Mononuclear cell (primary cell): ENCODE results near the gene WFDC2. TPM values are rescaled to one million over a fixed set of nuclear protein-coding genes. Genes with fewer than 3 reads are reported as not detected.
"Not testable (repeated sequence)": the region's sequence is repeated elsewhere in the genome, so short reads cannot be mapped to it uniquely, and the experiment has no call there.

Experiments used
- H3K27me3 ChIP-seq: 2 replicates; pipeline ENCODE4 v1.6.0; 2011; ENCODE audit warnings: low read length, control low read depth; ENCODE audit not compliant: insufficient read depth
- H3K4me1 ChIP-seq: 2 replicates; pipeline ENCODE4 v1.5.1; 2011; ENCODE audit warnings: mild to moderate bottlenecking, low read length, control low read depth; ENCODE audit not compliant: insufficient read depth
- H3K4me3 ChIP-seq: 2 replicates; pipeline ENCODE4 v1.5.1; 2011; ENCODE audit warnings: mild to moderate bottlenecking, low read length, moderate library complexity
- H3K9me3 ChIP-seq: 2 replicates; pipeline ENCODE4 v1.5.1; 2011; ENCODE audit warnings: low read depth, mild to moderate bottlenecking, control low read depth, low read length
- total RNA-seq: library from RNA; depleted of rRNA; stranded (reverse); fragments of >200 nt; gene quantifications from one replicate; pipeline ENCODE4 v1.2.3, GENCODE V29; 2012

The WFDC2 gene
- total RNA-seq, 1 donor, result not detected

GRCh38 chr20:45467172-45467571, 2.4 kb upstream of the WFDC2 start:
- Histone ChIP-seq H3K9me3 (no peaks in the 10 kb centered on the region), H3K27me3 (peaks cover 36% of the 10 kb centered on the region), H3K4me1 (peaks cover 16% of the 10 kb centered on the region), H3K4me3 (no peak overlapping the region)

- H3K27me3 ChIP-seq, result peaks cover 36% of the 10 kb centered on the region
- H3K4me3 ChIP-seq, result no peak overlapping the region
- no peaks in the 10 kb centered on the region for H3K9me3 ChIP-seq
- peaks cover 16% of the 10 kb centered on the region for H3K4me1 ChIP-seq
Measured at GRCh38 chr20:45467861-45468260, 1.7 kb upstream of the WFDC2 start.

GRCh38 chr20:45470262-45470931, 844 bp downstream of the WFDC2 start:
- Histone ChIP-seq H3K4me3 (no peak overlapping the region), H3K9me3 (no peaks in the 10 kb centered on the region), H3K27me3 (peaks cover 36% of the 10 kb centered on the region), H3K4me1 (peaks cover 16% of the 10 kb centered on the region)

- peaks cover 36% of the 10 kb centered on the region for H3K27me3 ChIP-seq
- no peaks in the 10 kb centered on the region for H3K9me3 ChIP-seq
- H3K4me3 ChIP-seq, result no peak overlapping the region
- peaks cover 13% of the 10 kb centered on the region for H3K4me1 ChIP-seq
Measured at GRCh38 chr20:45470937-45471336, 1.4 kb downstream of the WFDC2 start.

GRCh38 chr20:45472286-45472685, 2.7 kb downstream of the WFDC2 start:
- peaks cover 13% of the 10 kb centered on the region for H3K4me1 ChIP-seq
- not testable (repeated sequence) for H3K9me3 ChIP-seq, H3K4me3 ChIP-seq
- peaks cover 36% of the 10 kb centered on the region for H3K27me3 ChIP-seq

GRCh38 chr20:45477530-45478148, 8.1 kb downstream of the WFDC2 start:
- H3K4me1 ChIP-seq, H3K27me3 ChIP-seq, H3K4me3 ChIP-seq, H3K9me3 ChIP-seq: not testable (repeated sequence)

GRCh38 chr20:45479822-45480221, 10.3 kb downstream of the WFDC2 start:
- Histone ChIP-seq H3K27me3 (peaks cover 7% of the 10 kb centered on the region), H3K4me3 (no peak overlapping the region)

GRCh38 chr20:45484676-45485075, 15.1 kb downstream of the WFDC2 start:
- H3K27me3 ChIP-seq, result peaks cover 15% of the 10 kb centered on the region
- no peaks in the 10 kb centered on the region for H3K9me3 ChIP-seq
- no peaks in the 10 kb centered on the region for H3K4me1 ChIP-seq
- no peak overlapping the region for H3K4me3 ChIP-seq

More at GRCh38 chr20:45479822-45480221, 10.3 kb downstream of the WFDC2 start:
- no peaks in the 10 kb centered on the region for H3K4me1 ChIP-seq
- no peaks in the 10 kb centered on the region for H3K9me3 ChIP-seq

GRCh38 chr20:45485388-45485787, 15.8 kb downstream of the WFDC2 start:
- Histone ChIP-seq H3K4me1 (no peaks in the 10 kb centered on the region), H3K27me3 (peaks cover 15% of the 10 kb centered on the region), H3K4me3 (no peak overlapping the region), H3K9me3 (no peaks in the 10 kb centered on the region)

GRCh38 chr20:45487231-45487635, 17.7 kb downstream of the WFDC2 start:
- peaks cover 15% of the 10 kb centered on the region for H3K27me3 ChIP-seq
- no peaks in the 10 kb centered on the region for H3K9me3 ChIP-seq
- no peaks in the 10 kb centered on the region for H3K4me1 ChIP-seq
- no peak overlapping the region for H3K4me3 ChIP-seq

GRCh38 chr20:45489083-45489531, 19.6 kb downstream of the WFDC2 start:
- H3K4me3 ChIP-seq, result no peak overlapping the region
- H3K27me3 ChIP-seq, result peaks cover 12% of the 10 kb centered on the region
- H3K9me3 ChIP-seq, result no peaks in the 10 kb centered on the region
- H3K4me1 ChIP-seq, result no peaks in the 10 kb centered on the region

GRCh38 chr20:45495501-45495941, 26.0 kb downstream of the WFDC2 start:
- Histone ChIP-seq H3K4me3 (no peak overlapping the region), H3K27me3 (peaks cover 7% of the 10 kb centered on the region), H3K4me1 (peaks cover 18% of the 10 kb centered on the region), H3K9me3 (no peaks in the 10 kb centered on the region)

GRCh38 chr20:45496166-45496565, 26.6 kb downstream of the WFDC2 start:
- no peaks in the 10 kb centered on the region for H3K9me3 ChIP-seq
- H3K4me3 ChIP-seq, result no peak overlapping the region
- H3K4me1 ChIP-seq, result peaks cover 18% of the 10 kb centered on the region

GRCh38 chr20:45497971-45498494, 28.5 kb downstream of the WFDC2 start:
- H3K4me3 ChIP-seq, result no peak overlapping the region
- peaks cover 15% of the 10 kb centered on the region for H3K27me3 ChIP-seq
- no peaks in the 10 kb centered on the region for H3K9me3 ChIP-seq
- H3K4me1 ChIP-seq, result peaks cover 18% of the 10 kb centered on the region

More at GRCh38 chr20:45496166-45496565, 26.6 kb downstream of the WFDC2 start:
- peaks cover 9% of the 10 kb centered on the region for H3K27me3 ChIP-seq

GRCh38 chr20:45500022-45500421, 30.5 kb downstream of the WFDC2 start:
- peaks cover 19% of the 10 kb centered on the region for H3K27me3 ChIP-seq
- H3K4me3 ChIP-seq, result no peak overlapping the region
- H3K9me3 ChIP-seq, result no peaks in the 10 kb centered on the region
- peaks cover 12% of the 10 kb centered on the region for H3K4me1 ChIP-seq
